H1 (cell line): Measurements from ENCODE around the gene ZNF813.
"Not testable (repeated sequence)": the region's sequence is repeated elsewhere in the genome, so short reads cannot be mapped to it uniquely, and the experiment has no call there.

Source experiments
- BRCA1 ChIP-seq: IDR thresholded peaks from 2 replicates; pipeline ENCODE4 v1.6.1; 2012; ENCODE audit warnings: low read depth, low read length, improper control_type of control experiment
- CBX5 ChIP-seq: fragments of 300-800, 300-1000 bp; sonication (generic); IDR thresholded peaks from 2 replicates; pipeline ENCODE4 v1.7.1; 2016; ENCODE audit warnings: antibody characterized with exemption, low read length, low read depth
- CEBPB ChIP-seq: IDR thresholded peaks from 2 replicates; pipeline ENCODE4 v1.6.1; 2012; ENCODE audit warnings: low read depth, low read length
- CHD1 ChIP-seq: IDR thresholded peaks from 2 replicates; pipeline ENCODE4 v1.6.1; 2012; ENCODE audit warnings: low read depth, low read length, improper control_type of control experiment
- HDAC2 ChIP-seq, 2 experiments: fragments of 300-600 bp in 1 of 2; sonication (generic) in 1 of 2; IDR thresholded peaks; 2 replicates each; pipeline ENCODE4 v1.6.1; 2011 to 2012; ENCODE audit warnings: low read depth in 2 of 2, low read length in 2 of 2, mild to moderate bottlenecking in 2 of 2, moderate library complexity in 2 of 2, borderline replicate concordance in 1 of 2, inconsistent platforms in 1 of 2
- JUN ChIP-seq: IDR thresholded peaks from 2 replicates; pipeline ENCODE4 v1.6.1; 2011; ENCODE audit warnings: low read depth, mild to moderate bottlenecking, improper control_type of control experiment, low read length
- POLR2A ChIP-seq, 2 experiments: IDR thresholded peaks; 1 replicate in 1 of 2; 2 replicates in 1 of 2; pipeline ENCODE4 v1.6.1; 2011; ENCODE audit warnings: low read depth in 2 of 2, low read length in 2 of 2, mild to moderate bottlenecking in 2 of 2; ENCODE audit errors: control extremely low read depth in 1 of 2
- POLR2AphosphoS5 ChIP-seq: IDR thresholded peaks from 2 replicates; pipeline ENCODE4 v1.6.1; 2011; ENCODE audit warnings: low read depth, low read length
- RAD21 ChIP-seq, 2 experiments: IDR thresholded peaks in 1 of 2; conservative IDR thresholded peaks in 1 of 2; 2 replicates each; pipeline ENCODE4 v1.6.1; 2011; ENCODE audit warnings: low read depth in 2 of 2, low read length in 2 of 2, improper control_type of control experiment in 1 of 2, inconsistent platforms in 1 of 2, mild to moderate bottlenecking in 1 of 2, moderate library complexity in 1 of 2
- SP2 ChIP-seq: IDR thresholded peaks from 2 replicates; pipeline ENCODE4 v1.6.1; 2012; ENCODE audit warnings: mild to moderate bottlenecking, low read length, inconsistent platforms
- SRF ChIP-seq: IDR thresholded peaks from 2 replicates; pipeline ENCODE4 v1.6.1; 2011; ENCODE audit warnings: mild to moderate bottlenecking, low read depth, low read length, moderate library complexity
- SUZ12 ChIP-seq: fragments of 200-600 bp; sonication (generic); IDR thresholded peaks from 2 replicates; pipeline ENCODE4 v1.6.1; 2012; ENCODE audit warnings: mild to moderate bottlenecking, inconsistent platforms, low read length, moderate library complexity, mixed read lengths
- TF ChIP-seq, protein P1 (sequence below): IDR thresholded peaks from 2 replicates; pipeline ENCODE4 v1.6.1; 2012; ENCODE audit warnings: inconsistent platforms
- TF ChIP-seq, protein P2 (sequence below), 3 experiments: IDR thresholded peaks; 1 replicate in 2 of 3; 2 replicates in 1 of 3; pipeline versions ENCODE4 v1.5.1 to v1.6.1; 2011; ENCODE audit warnings: low read length in 3 of 3, mild to moderate bottlenecking in 3 of 3, inconsistent platforms in 2 of 3, low read depth in 1 of 3, moderate library complexity in 1 of 3; ENCODE audit not compliant: insufficient read depth in 1 of 3; ENCODE audit errors: control extremely low read depth in 1 of 3

DNA sequence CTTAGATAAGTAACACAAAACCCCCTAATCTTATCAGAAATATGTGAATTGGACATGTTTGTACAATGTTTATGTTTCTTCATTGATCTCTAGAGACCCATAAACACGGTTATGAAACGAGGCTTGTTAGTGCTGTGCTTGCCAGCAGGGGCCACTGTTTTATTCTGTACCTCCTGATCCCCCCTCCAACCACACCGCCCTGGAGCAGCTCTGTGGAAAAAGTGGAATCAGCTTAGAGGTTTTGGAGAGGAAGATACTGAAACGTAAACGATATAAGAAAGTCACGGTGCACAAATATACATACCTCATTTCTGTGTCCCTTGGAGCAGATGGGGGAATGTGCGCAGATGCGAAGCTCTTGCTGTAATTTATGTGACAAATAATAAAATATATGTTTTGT, 43.9 kb upstream of the ZNF813 start:
- TF ChIP-seq BRCA1; SRF; CHD1; CEBPB; HDAC2 (IDR thresholded peaks at IDR 0.05; ENCODE audit: borderline replicate concordance in 1 of 2, low read depth in 2 of 2, low read length in 2 of 2); JUN; POLR2AphosphoS5; POLR2A (IDR thresholded peaks at IDR 0.05; ENCODE audit: control extremely low read depth in 1 of 2, low read depth in 2 of 2, low read length in 2 of 2); CBX5; SUZ12; SP2: not testable (repeated sequence)
- TF ChIP-seq RAD21 (IDR thresholded peaks at IDR 0.05 in 1 of 2, conservative IDR thresholded peaks at IDR 0.05 in 1 of 2; ENCODE audit: low read depth in 2 of 2, low read length in 2 of 2), result 0 out of 4 replicates have a peak, but pooled peaks of 1 of the 2 experiments have one; percentile 15
- TF ChIP-seq, protein P1, sequence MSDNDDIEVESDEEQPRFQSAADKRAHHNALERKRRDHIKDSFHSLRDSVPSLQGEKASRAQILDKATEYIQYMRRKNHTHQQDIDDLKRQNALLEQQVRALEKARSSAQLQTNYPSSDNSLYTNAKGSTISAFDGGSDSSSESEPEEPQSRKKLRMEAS, result not testable (repeated sequence)
- TF ChIP-seq, protein P2, sequence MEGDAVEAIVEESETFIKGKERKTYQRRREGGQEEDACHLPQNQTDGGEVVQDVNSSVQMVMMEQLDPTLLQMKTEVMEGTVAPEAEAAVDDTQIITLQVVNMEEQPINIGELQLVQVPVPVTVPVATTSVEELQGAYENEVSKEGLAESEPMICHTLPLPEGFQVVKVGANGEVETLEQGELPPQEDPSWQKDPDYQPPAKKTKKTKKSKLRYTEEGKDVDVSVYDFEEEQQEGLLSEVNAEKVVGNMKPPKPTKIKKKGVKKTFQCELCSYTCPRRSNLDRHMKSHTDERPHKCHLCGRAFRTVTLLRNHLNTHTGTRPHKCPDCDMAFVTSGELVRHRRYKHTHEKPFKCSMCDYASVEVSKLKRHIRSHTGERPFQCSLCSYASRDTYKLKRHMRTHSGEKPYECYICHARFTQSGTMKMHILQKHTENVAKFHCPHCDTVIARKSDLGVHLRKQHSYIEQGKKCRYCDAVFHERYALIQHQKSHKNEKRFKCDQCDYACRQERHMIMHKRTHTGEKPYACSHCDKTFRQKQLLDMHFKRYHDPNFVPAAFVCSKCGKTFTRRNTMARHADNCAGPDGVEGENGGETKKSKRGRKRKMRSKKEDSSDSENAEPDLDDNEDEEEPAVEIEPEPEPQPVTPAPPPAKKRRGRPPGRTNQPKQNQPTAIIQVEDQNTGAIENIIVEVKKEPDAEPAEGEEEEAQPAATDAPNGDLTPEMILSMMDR (IDR thresholded peaks at IDR 0.05; ENCODE audit: control extremely low read depth in 1 of 3, insufficient read depth in 1 of 3, low read depth in 1 of 3, low read length in 3 of 3), result peak in 1 of 3 experiments; percentile 8; a peak in 1 of 4 replicates
